Measurements from ENCODE around the gene TSPAN19.

The TSPAN19 gene

GRCh38 chr12:85059594-85059993 lies 23.5 kb upstream of the TSPAN19 start:
- H3K4me3 ChIP-seq (replicated peaks; ENCODE audit: low read depth, low read length) = no peak overlapping the region
- no peak for TF ChIP-seq CTCF (IDR thresholded peaks at IDR 0.05; ENCODE audit: low read depth, low read length, missing control alignments)
- no peak for DNase-seq (ENCODE audit: extremely low read depth, low read depth)

GRCh38 chr12:85058339-85058738 lies 22.3 kb upstream of the TSPAN19 start:
- DNase-seq (ENCODE audit: extremely low read depth, low read depth) = no peak
- no peak overlapping the region for H3K4me3 ChIP-seq (replicated peaks; ENCODE audit: low read depth, low read length)
- TF ChIP-seq CTCF (IDR thresholded peaks at IDR 0.05; ENCODE audit: low read depth, low read length, missing control alignments) = no peak

- no peak overlapping the region for H3K4me3 ChIP-seq (replicated peaks; ENCODE audit: low read depth, low read length)
- peak; percentile 69 for TF ChIP-seq CTCF (IDR thresholded peaks at IDR 0.05; ENCODE audit: low read depth, low read length, missing control alignments)
- peak; percentile 19 for DNase-seq (ENCODE audit: extremely low read depth, low read depth)
Measured at GRCh38 chr12:85057370-85057963, 21.4 kb upstream of the TSPAN19 start.

GRCh38 chr12:85043829-85044228 lies 7.8 kb upstream of the TSPAN19 start:
- no peak for TF ChIP-seq CTCF (IDR thresholded peaks at IDR 0.05; ENCODE audit: low read depth, low read length, missing control alignments)
- no peak overlapping the region for H3K4me3 ChIP-seq (replicated peaks; ENCODE audit: low read depth, low read length)
- no peak for DNase-seq (ENCODE audit: extremely low read depth, low read depth)

- no peak overlapping the region for H3K4me3 ChIP-seq (replicated peaks; ENCODE audit: low read depth, low read length)
- DNase-seq (ENCODE audit: extremely low read depth, low read depth) = no peak
- no peak for TF ChIP-seq CTCF (IDR thresholded peaks at IDR 0.05; ENCODE audit: low read depth, low read length, missing control alignments)
Measured at GRCh38 chr12:85041395-85041794, 5.3 kb upstream of the TSPAN19 start.

GRCh38 chr12:85036733-85037132 lies 656 bp upstream of the TSPAN19 start:
- DNase-seq (ENCODE audit: extremely low read depth, low read depth) = no peak
- H3K4me3 ChIP-seq (replicated peaks; ENCODE audit: low read depth, low read length) = peak overlapping the region; percentile 65
- TF ChIP-seq CTCF (IDR thresholded peaks at IDR 0.05; ENCODE audit: low read depth, low read length, missing control alignments) = no peak

GRCh38 chr12:85029456-85029855 lies 6.6 kb downstream of the TSPAN19 start:
- DNase-seq (ENCODE audit: extremely low read depth, low read depth) = no peak
- no peak for TF ChIP-seq CTCF (IDR thresholded peaks at IDR 0.05; ENCODE audit: low read depth, low read length, missing control alignments)
- no peak overlapping the region for H3K4me3 ChIP-seq (replicated peaks; ENCODE audit: low read depth, low read length)

Measured in HFF-Myc (cell line).